ENCODE results near the gene SLC3A2.
A peak's percentile ranks its signal among the peaks of the same experiment; 100 is the strongest.
"Not testable (repeated sequence)": the region's sequence is repeated elsewhere in the genome, so short reads cannot be mapped to it uniquely, and the experiment has no call there.

The SLC3A2 gene

GRCh38 chr11:62880803-62881578 lies at the start of gene SLC3A2:
Gene SLC3A2 (plus strand): TSS chr11:62880896. CDS start chr11:62881024, 128 bp downstream.
- DNase-seq (ENCODE audit: low read depth in 3 of 3, low spot score in 1 of 3), result peak; percentile 47 to 79 (median 65)

GRCh38 chr11:62830904-62831519 lies 49.7 kb upstream of the SLC3A2 start:
- DNase-seq (ENCODE audit: low read depth in 3 of 3, low spot score in 1 of 3), result no peak

- DNase-seq (ENCODE audit: low read depth in 3 of 3, low spot score in 1 of 3), result peak; percentile 98 to 99 (median 99)
Observed at GRCh38 chr11:62831520-62832335, 49.0 kb upstream of the SLC3A2 start, which contains the start of gene STX5. Gene STX5 (minus strand): TSS chr11:62832051. CDS start chr11:62831243, 808 bp downstream.

- DNase-seq (ENCODE audit: low read depth in 3 of 3, low spot score in 1 of 3), result no peak
Observed at GRCh38 chr11:62832336-62833234, 48.1 kb upstream of the SLC3A2 start, which contains the start of gene TEX54. Gene TEX54 (minus strand): TSS chr11:62832841.

- no peak for DNase-seq (ENCODE audit: low read depth in 3 of 3, low spot score in 1 of 3)
Observed at GRCh38 chr11:62835336-62835735, 45.4 kb upstream of the SLC3A2 start.

GRCh38 chr11:62839050-62839945 lies 41.4 kb upstream of the SLC3A2 start, which contains the start of gene WDR74:
Gene WDR74 (minus strand): TSS chr11:62839590. CDS start chr11:62839570, 20 bp downstream.
- peak; percentile 74 to 80 (median 77) for DNase-seq (ENCODE audit: low read depth in 3 of 3, low spot score in 1 of 3)

GRCh38 chr11:62840721-62841360 lies 39.9 kb upstream of the SLC3A2 start:
- peak; percentile 39 to 69 (median 42) for DNase-seq (ENCODE audit: low read depth in 3 of 3, low spot score in 1 of 3)

- DNase-seq (ENCODE audit: low read depth in 3 of 3, low spot score in 1 of 3), result peak; percentile 71 to 75 (median 74)
Observed at GRCh38 chr11:62841361-62842170, 39.1 kb upstream of the SLC3A2 start.

- DNase-seq (ENCODE audit: low read depth in 3 of 3, low spot score in 1 of 3), result no peak
Observed at GRCh38 chr11:62842171-62842741, 38.4 kb upstream of the SLC3A2 start.

- not testable (repeated sequence) for DNase-seq (ENCODE audit: low read depth in 3 of 3, low spot score in 1 of 3)
Observed at GRCh38 chr11:62842891-62843290, 37.8 kb upstream of the SLC3A2 start.

GRCh38 chr11:62843466-62843865 lies 37.2 kb upstream of the SLC3A2 start:
- no peak for DNase-seq (ENCODE audit: low read depth in 3 of 3, low spot score in 1 of 3)

- no peak for DNase-seq (ENCODE audit: low read depth in 3 of 3, low spot score in 1 of 3)
Observed at GRCh38 chr11:62844154-62844553, 36.5 kb upstream of the SLC3A2 start.

- DNase-seq (ENCODE audit: low read depth in 3 of 3, low spot score in 1 of 3), result no peak
Observed at GRCh38 chr11:62846177-62846576, 34.5 kb upstream of the SLC3A2 start.

- DNase-seq (ENCODE audit: low read depth in 3 of 3, low spot score in 1 of 3), result no peak
Observed at GRCh38 chr11:62847767-62848314, 32.9 kb upstream of the SLC3A2 start.

- DNase-seq (ENCODE audit: low read depth in 3 of 3, low spot score in 1 of 3), result no peak
Observed at GRCh38 chr11:62850911-62851806, 29.5 kb upstream of the SLC3A2 start.

- no peak for DNase-seq (ENCODE audit: low read depth in 3 of 3, low spot score in 1 of 3)
Observed at GRCh38 chr11:62851807-62852522, 28.7 kb upstream of the SLC3A2 start.
